ENCODE results near the gene ARMH2. TPM values are rescaled to one million over a fixed set of nuclear protein-coding genes. Genes with fewer than 3 reads are reported as not detected.

ARMH2 gene
- total and polyA plus RNA-seq, 2 donors (not counting 3 experiments of a cell fraction or from before 2014, with no cell fraction given) = not detected

DNA sequence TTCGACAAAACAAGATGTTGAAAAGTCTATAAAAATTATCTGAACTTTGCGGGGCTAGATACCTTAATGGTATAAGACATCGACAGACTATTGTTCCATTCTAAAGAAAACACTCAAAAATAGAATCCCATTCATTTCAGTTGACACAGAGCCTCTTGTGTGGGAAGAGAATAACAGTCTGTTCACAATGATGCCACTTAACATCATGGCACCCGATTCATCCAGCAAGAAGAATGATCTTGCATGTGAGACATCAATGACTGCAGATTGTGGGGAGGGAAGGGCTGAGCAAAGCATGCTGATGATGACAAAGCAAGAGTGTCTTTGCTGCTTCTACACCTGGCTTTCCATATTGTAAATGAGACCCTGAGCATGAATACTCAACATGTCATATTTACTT is 49.7 kb upstream of the ARMH2 start:
- ChIA-PET POLR2A (no interaction called here), CTCF (no interaction called here)
- Histone ChIP-seq H3K4me3 (replicated peaks in 1 of 3; ENCODE audit: insufficient read depth in 1 of 3, low read depth in 1 of 3, low read length in 3 of 3) (no peak overlapping the region), H3K9ac (replicated peaks; ENCODE audit: extremely low read depth, insufficient read depth, low read length) (no peak overlapping the region), H3K4me1 (ENCODE audit: control insufficient read depth, extremely low read depth, insufficient read depth, low read length) (no peaks in the 10 kb centered on the region), H3K36me3 (ENCODE audit: control insufficient read depth in 2 of 2, extremely low read depth in 1 of 2, insufficient read depth in 2 of 2, low read length in 2 of 2) (no peaks in the 10 kb centered on the region), H3K27me3 (ENCODE audit: control insufficient read depth in 2 of 2, insufficient read depth in 2 of 2, low read length in 2 of 2) (peaks cover 0 to 4% of the 10 kb centered on the region in 2 experiments), H3K4me2 (ENCODE audit: insufficient read depth, low read length) (no peak overlapping the region), H3K79me2 (ENCODE audit: control insufficient read depth, insufficient read depth, low read length) (no peaks in the 10 kb centered on the region), H3K9me1 (replicated peaks; ENCODE audit: control insufficient read depth, extremely low read depth, insufficient read depth, low read length) (no peaks in the 10 kb centered on the region), H3K9me3 (replicated peaks; ENCODE audit: control insufficient read depth, insufficient read depth, low read length) (no peaks in the 10 kb centered on the region), H3K27ac (ENCODE audit: insufficient read depth, low read depth, low read length) (no peak overlapping the region), H4K20me1 (replicated peaks; ENCODE audit: control insufficient read depth, extremely low read depth, insufficient read depth, low read length) (no peaks in the 10 kb centered on the region), H2AFZ (ENCODE audit: low read depth, low read length) (no peak overlapping the region)
- BruUV-seq (replicated peaks) = no TSS peak
- no peak for DNase-seq (ENCODE audit: low read depth, low spot score)
- no peak for TF ChIP-seq POLR2A (IDR thresholded peaks at IDR 0.05; ENCODE audit: low read depth, low read length)
- TF ChIP-seq EZH2 (IDR thresholded peaks at IDR 0.05; ENCODE audit: borderline replicate concordance, low read depth, low read length, severe bottlenecking) = no peak
- TF ChIP-seq, protein P1, sequence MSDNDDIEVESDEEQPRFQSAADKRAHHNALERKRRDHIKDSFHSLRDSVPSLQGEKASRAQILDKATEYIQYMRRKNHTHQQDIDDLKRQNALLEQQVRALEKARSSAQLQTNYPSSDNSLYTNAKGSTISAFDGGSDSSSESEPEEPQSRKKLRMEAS (IDR thresholded peaks at IDR 0.05; ENCODE audit: insufficient read depth, insufficient read length) = no peak
- FAIRE-seq = no peak
- dilution Hi-C loops (cut with MboI; ENCODE audit: extremely low pct_ligation_motif_present, low sequenced_read_pairs) (no loop called here), intact Hi-C loops (cut with micrococcal nuclease) (no loop called here)

DNA sequence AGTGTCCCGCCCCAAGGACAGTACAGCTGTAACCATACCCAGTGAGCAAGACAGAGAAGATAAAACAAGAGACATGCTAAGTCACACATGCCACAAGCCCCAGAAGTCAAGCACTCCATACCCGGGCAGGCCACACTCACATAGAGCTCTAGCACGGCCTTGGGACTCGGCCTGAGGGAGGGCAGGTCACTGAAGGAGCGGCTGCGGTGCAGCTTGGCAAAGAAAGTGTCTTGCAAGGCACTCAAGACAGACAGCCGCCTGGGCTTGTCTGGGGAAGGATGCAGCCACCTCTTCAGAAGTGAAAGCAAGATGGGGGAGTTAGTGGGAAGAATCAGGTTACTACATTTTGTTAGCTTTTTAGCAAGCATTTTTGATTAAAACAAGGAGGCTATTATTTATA is 48.7 kb upstream of the ARMH2 start:
- BruUV-seq (replicated peaks) = no TSS peak
- no peaks in the 10 kb centered on the region for H4K20me1 ChIP-seq (replicated peaks; ENCODE audit: control insufficient read depth, extremely low read depth, insufficient read depth, low read length)
- FAIRE-seq (no peak), DNase-seq (ENCODE audit: low read depth, low spot score) (no peak)
- dilution Hi-C loops (cut with MboI; ENCODE audit: extremely low pct_ligation_motif_present, low sequenced_read_pairs) = no loop called here
- no peaks in the 10 kb centered on the region for H3K79me2 ChIP-seq (ENCODE audit: control insufficient read depth, insufficient read depth, low read length)
- ChIA-PET CTCF (interaction anchor here (1.5 kb wide), 1 partner anchor 9 kb away, joined by 9 read pairs; no protein-coding TSS in a partner anchor), POLR2A (no interaction called here)
- H3K27ac ChIP-seq (ENCODE audit: insufficient read depth, low read depth, low read length) = no peak overlapping the region
- H3K4me3 ChIP-seq (replicated peaks in 1 of 3; ENCODE audit: insufficient read depth in 1 of 3, low read depth in 1 of 3, low read length in 3 of 3) = no peak overlapping the region
- no peaks in the 10 kb centered on the region for H3K36me3 ChIP-seq (ENCODE audit: control insufficient read depth in 2 of 2, extremely low read depth in 1 of 2, insufficient read depth in 2 of 2, low read length in 2 of 2)
- peaks cover 0 to 4% of the 10 kb centered on the region in 2 experiments for H3K27me3 ChIP-seq (ENCODE audit: control insufficient read depth in 2 of 2, insufficient read depth in 2 of 2, low read length in 2 of 2)
- H3K9ac ChIP-seq (replicated peaks; ENCODE audit: extremely low read depth, insufficient read depth, low read length) = no peak overlapping the region
- no peak overlapping the region for H2AFZ ChIP-seq (ENCODE audit: low read depth, low read length)
- H3K9me3 ChIP-seq (replicated peaks; ENCODE audit: control insufficient read depth, insufficient read depth, low read length) = no peaks in the 10 kb centered on the region
- no peak overlapping the region for H3K4me2 ChIP-seq (ENCODE audit: insufficient read depth, low read length)
- TF ChIP-seq, protein P1 (IDR thresholded peaks at IDR 0.05; ENCODE audit: insufficient read depth, insufficient read length) = no peak
- TF ChIP-seq JUN (IDR thresholded peaks at IDR 0.05; ENCODE audit: borderline replicate concordance, insufficient read depth, insufficient read length, low read depth) (no peak), FOS (IDR thresholded peaks at IDR 0.05; ENCODE audit: borderline replicate concordance, insufficient read depth, low read length) (no peak), MYC (IDR thresholded peaks at IDR 0.05; ENCODE audit: low read depth, low read length) (no peak), GATA2 (IDR thresholded peaks at IDR 0.05; ENCODE audit: insufficient read depth, insufficient read length, low read depth, low read length) (no peak), POLR2A (IDR thresholded peaks at IDR 0.05; ENCODE audit: low read depth, low read length) (no peak), POLR2AphosphoS5 (IDR thresholded peaks at IDR 0.05; ENCODE audit: insufficient read depth, low read depth, low read length) (no peak), CTCF (IDR thresholded peaks at IDR 0.05; ENCODE audit: extremely low read depth in 1 of 2, insufficient read depth in 1 of 2, low read depth in 1 of 2, low read length in 2 of 2) (no peak), EZH2 (IDR thresholded peaks at IDR 0.05; ENCODE audit: borderline replicate concordance, low read depth, low read length, severe bottlenecking) (no peak)
- H3K9me1 ChIP-seq (replicated peaks; ENCODE audit: control insufficient read depth, extremely low read depth, insufficient read depth, low read length) = no peaks in the 10 kb centered on the region
- no peaks in the 10 kb centered on the region for H3K4me1 ChIP-seq (ENCODE audit: control insufficient read depth, extremely low read depth, insufficient read depth, low read length)
- intact Hi-C loops (cut with micrococcal nuclease) = no loop called here
